A673 (cell line): ENCODE data around the gene SCAMP3.
A peak's percentile ranks its signal among the peaks of the same experiment; 100 is the strongest.

Experiments used
- CTCF ChIP-seq: fragments of 300-800, 200-600 bp; sonication (generic); conservative IDR thresholded peaks from 2 replicates; pipeline ENCODE4 v1.5.1; 2017; ENCODE audit warnings: low read depth, mild to moderate bottlenecking, antibody characterized with exemption, low read length, moderate library complexity, mixed read lengths
- EZH2 ChIP-seq: fragments of 200-600 bp; sonication (generic); IDR thresholded peaks from 2 replicates; pipeline ENCODE4 v1.6.1; 2017; ENCODE audit warnings: borderline replicate concordance, low read depth, mild to moderate bottlenecking, mixed read lengths, antibody characterized with exemption, low read length; ENCODE audit not compliant: poor library complexity, severe bottlenecking

- peak; percentile 100 for TF ChIP-seq CTCF
- TF ChIP-seq EZH2: no peak
These were observed 11.3 kb downstream of the SCAMP3 start for GRCh38 chr1:155250633-155251449.
